ENCODE results near the gene OTOGL. TPM values are rescaled to one million over a fixed set of nuclear protein-coding genes. Genes with fewer than 3 reads are reported as not detected.

OTOGL gene
- polyA plus RNA-seq, 3 donors, result not detected

GRCh38 chr12:80230068-80230467, 130.7 kb downstream of the OTOGL start:
- Histone ChIP-seq H3K36me3 (replicated peaks in 1 of 2; ENCODE audit: control insufficient read depth in 1 of 2, insufficient read depth in 2 of 2, low read length in 2 of 2) (no peaks in the 10 kb centered on the region), H4K20me1 (ENCODE audit: insufficient read depth, low read length) (no peaks in the 10 kb centered on the region), H3K27ac (ENCODE audit: low read depth in 1 of 2, low read length in 2 of 2) (no peak overlapping the region), H3K79me2 (ENCODE audit: insufficient read depth, low read length) (no peaks in the 10 kb centered on the region), H3K4me1 (ENCODE audit: control insufficient read depth in 1 of 2, insufficient read depth in 2 of 2, low read length in 2 of 2) (no peaks in the 10 kb centered on the region), H3K4me3 (replicated peaks in 1 of 3; ENCODE audit: low read depth in 2 of 3, low read length in 3 of 3) (no peak overlapping the region), H2AFZ (ENCODE audit: insufficient read depth, low read depth, low read length, poor library complexity, severe bottlenecking) (no peak overlapping the region), H3K9me3 (replicated peaks in 1 of 2; ENCODE audit: control insufficient read depth in 1 of 2, insufficient read depth in 1 of 2, low read length in 2 of 2) (no peaks in the 10 kb centered on the region), H3K27me3 (ENCODE audit: control insufficient read depth in 2 of 2, insufficient read depth in 2 of 2, low read length in 2 of 2) (no peaks in the 10 kb centered on the region), H3K4me2 (replicated peaks; ENCODE audit: extremely low read depth, low read length, poor library complexity, severe bottlenecking) (no peak overlapping the region), H3K9ac (ENCODE audit: insufficient read depth, low read length, poor library complexity, severe bottlenecking) (no peak overlapping the region)
- Mint-ChIP-seq H3K4me1 (peaks cover 5% of the 10 kb centered on the region), H3K27ac (no peak overlapping the region), H3K36me3 (no peaks in the 10 kb centered on the region), H3K4me3 (no peak overlapping the region), H3K9me3 (no peaks in the 10 kb centered on the region), H3K27me3 (ENCODE audit: low read depth in 3 of 3) (peaks cover 0 to 1% (median 1%) of the 10 kb centered on the region in 3 donors)
- 67% methylated on average over 1 of the region's 3 CpGs for WGBS (ENCODE audit: insufficient coverage)
- TF ChIP-seq, protein P1, sequence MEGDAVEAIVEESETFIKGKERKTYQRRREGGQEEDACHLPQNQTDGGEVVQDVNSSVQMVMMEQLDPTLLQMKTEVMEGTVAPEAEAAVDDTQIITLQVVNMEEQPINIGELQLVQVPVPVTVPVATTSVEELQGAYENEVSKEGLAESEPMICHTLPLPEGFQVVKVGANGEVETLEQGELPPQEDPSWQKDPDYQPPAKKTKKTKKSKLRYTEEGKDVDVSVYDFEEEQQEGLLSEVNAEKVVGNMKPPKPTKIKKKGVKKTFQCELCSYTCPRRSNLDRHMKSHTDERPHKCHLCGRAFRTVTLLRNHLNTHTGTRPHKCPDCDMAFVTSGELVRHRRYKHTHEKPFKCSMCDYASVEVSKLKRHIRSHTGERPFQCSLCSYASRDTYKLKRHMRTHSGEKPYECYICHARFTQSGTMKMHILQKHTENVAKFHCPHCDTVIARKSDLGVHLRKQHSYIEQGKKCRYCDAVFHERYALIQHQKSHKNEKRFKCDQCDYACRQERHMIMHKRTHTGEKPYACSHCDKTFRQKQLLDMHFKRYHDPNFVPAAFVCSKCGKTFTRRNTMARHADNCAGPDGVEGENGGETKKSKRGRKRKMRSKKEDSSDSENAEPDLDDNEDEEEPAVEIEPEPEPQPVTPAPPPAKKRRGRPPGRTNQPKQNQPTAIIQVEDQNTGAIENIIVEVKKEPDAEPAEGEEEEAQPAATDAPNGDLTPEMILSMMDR (IDR thresholded peaks at IDR 0.05), result no peak
- DNase-seq, result no peak
- intact Hi-C loops (cut with micrococcal nuclease), result no loop called here

DNA sequence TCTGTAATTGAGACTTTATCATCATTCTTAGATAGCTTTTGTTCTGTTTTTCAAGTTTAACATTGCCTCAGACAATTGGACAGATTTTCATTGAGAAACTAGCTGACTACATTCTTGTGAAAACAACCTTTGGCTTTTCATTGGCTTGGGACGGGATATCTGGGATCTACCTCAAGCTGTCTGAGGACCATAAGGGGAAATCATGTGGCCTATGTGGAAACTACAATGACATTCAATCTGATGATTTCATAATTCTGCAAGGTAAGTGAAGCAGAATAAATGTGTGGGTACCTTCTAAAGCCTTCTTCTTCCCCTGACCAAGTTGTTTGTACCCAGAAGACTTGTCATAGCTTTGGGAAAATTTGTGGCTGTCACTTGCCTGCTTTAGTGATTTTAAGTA, 133.5 kb downstream of the OTOGL start:
- intact Hi-C loops (cut with micrococcal nuclease), result no loop called here
- DNase-seq, result no peak
- Histone ChIP-seq H3K27ac (ENCODE audit: low read depth in 1 of 2, low read length in 2 of 2) (no peak overlapping the region), H3K27me3 (ENCODE audit: control insufficient read depth in 2 of 2, insufficient read depth in 2 of 2, low read length in 2 of 2) (no peaks in the 10 kb centered on the region), H3K9me3 (replicated peaks in 1 of 2; ENCODE audit: control insufficient read depth in 1 of 2, insufficient read depth in 1 of 2, low read length in 2 of 2) (no peaks in the 10 kb centered on the region), H2AFZ (ENCODE audit: insufficient read depth, low read depth, low read length, poor library complexity, severe bottlenecking) (no peak overlapping the region), H3K36me3 (replicated peaks in 1 of 2; ENCODE audit: control insufficient read depth in 1 of 2, insufficient read depth in 2 of 2, low read length in 2 of 2) (no peaks in the 10 kb centered on the region), H3K4me3 (replicated peaks in 1 of 3; ENCODE audit: low read depth in 2 of 3, low read length in 3 of 3) (no peak overlapping the region), H3K4me2 (replicated peaks; ENCODE audit: extremely low read depth, low read length, poor library complexity, severe bottlenecking) (no peak overlapping the region), H4K20me1 (ENCODE audit: insufficient read depth, low read length) (no peaks in the 10 kb centered on the region), H3K4me1 (ENCODE audit: control insufficient read depth in 1 of 2, insufficient read depth in 2 of 2, low read length in 2 of 2) (no peaks in the 10 kb centered on the region), H3K79me2 (ENCODE audit: insufficient read depth, low read length) (no peaks in the 10 kb centered on the region), H3K9ac (ENCODE audit: insufficient read depth, low read length, poor library complexity, severe bottlenecking) (no peak overlapping the region)
- no peaks in the 10 kb centered on the region for H3K4me1 Mint-ChIP-seq
- TF ChIP-seq, protein P1 (IDR thresholded peaks at IDR 0.05), result no peak
- H3K27me3 Mint-ChIP-seq (ENCODE audit: low read depth in 3 of 3), result no peaks in the 10 kb centered on the region
- no peaks in the 10 kb centered on the region for H3K36me3 Mint-ChIP-seq
- H3K9me3 Mint-ChIP-seq, result no peaks in the 10 kb centered on the region
- no peak overlapping the region for H3K4me3 Mint-ChIP-seq
- no peak overlapping the region for H3K27ac Mint-ChIP-seq
- WGBS (ENCODE audit: insufficient coverage), result 44% methylated on average over 1 of the region's 1 CpG
